GM12878 (cell line): ENCODE measurements around the gene CCL3. TPM values are rescaled to one million over a fixed set of nuclear protein-coding genes. Genes with fewer than 3 reads are reported as not detected.
A peak's percentile ranks its signal among the peaks of the same experiment; 100 is the strongest.
"Not testable (repeated sequence)": the region's sequence is repeated elsewhere in the genome, so short reads cannot be mapped to it uniquely, and the experiment has no call there.

ENCODE experiments used
- ATAC-seq: fragments of 200-7000 bp; cut with Tn5 transposase; 3 replicates; pipeline ENCODE4 v1.9.1; 2020; ENCODE audit warnings: mild to moderate bottlenecking, moderate library complexity
- BruUV-seq: library from RNA; stranded (reverse); fragments of 400-500 nt; replicated peaks from 2 replicates; lab custom pipeline; 2021; lab: Mats Ljungman, UMichigan
- CTCF ChIA-PET: fragments of 300-600 bp; sonication (Branson Sonifier 250); formaldehyde crosslinking; extraction: SDS; loops from one replicate; lab custom pipeline; 2021; ENCODE audit warnings: inconsistent platforms; lab: Yijun Ruan, JAX
- POLR2A ChIA-PET: fragments of 350-600 bp; formaldehyde crosslinking; extraction: SDS; loops from one replicate; lab custom pipeline; 2021; ENCODE audit warnings: inconsistent platforms; lab: Charles Lee
- RAD21 ChIA-PET: fragments of 300-600 bp; sonication (Branson Sonifier 250); formaldehyde crosslinking; loops from one replicate; lab custom pipeline; 2023; ENCODE audit warnings: antibody characterized with exemption; ENCODE audit not compliant: unreplicated experiment; lab: Charles Lee
- SMC1A ChIA-PET: fragments of 300-600 bp; sonication (Branson Sonifier 250); formaldehyde crosslinking; loops from one replicate; lab custom pipeline; 2023; ENCODE audit not compliant: unreplicated experiment, uncharacterized antibody; lab: Charles Lee
- DNase-seq: peaks from one replicate; pipeline ENCODE4 v3.0.0-alpha.2; 2011; ENCODE audit warnings: low read depth, low spot score
- FAIRE-seq: peaks from 3 replicates; lab custom pipeline; 2011; peaks lifted over from hg19 to GRCh38; lab: Jason Lieb, UNC
- H2AFZ ChIP-seq: 2 replicates; pipeline ENCODE4 v1.6.0; 2011; ENCODE audit warnings: low read depth, low read length, control low read depth; ENCODE audit not compliant: control insufficient read depth
- H3K27ac ChIP-seq: 2 replicates; pipeline ENCODE4 v1.5.1; 2011; ENCODE audit warnings: control low read depth; ENCODE audit not compliant: control insufficient read depth, insufficient read depth
- H3K27me3 ChIP-seq, 2 experiments: replicated peaks in 1 of 2; 2 replicates each; pipeline versions ENCODE4 v1.6.0 to v1.6.1; 2011; ENCODE audit warnings: low read length in 1 of 2; ENCODE audit not compliant: control insufficient read depth in 2 of 2, insufficient read depth in 2 of 2
- H3K36me3 ChIP-seq, 2 experiments: 2 replicates each; pipeline ENCODE4 v1.5.1; 2011; ENCODE audit warnings: low read length in 1 of 2; ENCODE audit not compliant: control insufficient read depth in 2 of 2, insufficient read depth in 2 of 2
- H3K4me1 ChIP-seq: 2 replicates; pipeline ENCODE4 v1.6.1; 2011; ENCODE audit warnings: mild to moderate bottlenecking, low read length, moderate library complexity, mixed read lengths; ENCODE audit not compliant: control insufficient read depth, insufficient read depth
- H3K4me2 ChIP-seq: 2 replicates; pipeline ENCODE4 v1.6.0; 2011; ENCODE audit warnings: control low read depth; ENCODE audit not compliant: control insufficient read depth, insufficient read depth
- H3K4me3 ChIP-seq: fragments of 200-600 bp; sonication (generic); 2 replicates; pipeline ENCODE4 v1.5.1; 2016
- H3K79me2 ChIP-seq: 2 replicates; pipeline ENCODE4 v1.6.0; 2011; ENCODE audit warnings: low read length; ENCODE audit not compliant: control insufficient read depth, insufficient read depth
- H3K9ac ChIP-seq: 2 replicates; pipeline ENCODE4 v1.8.0; 2011; ENCODE audit warnings: low read length, control low read depth, mixed read lengths; ENCODE audit not compliant: control insufficient read depth, insufficient read depth
- H3K9me3 ChIP-seq: replicated peaks from 3 replicates; pipeline ENCODE4 v1.5.1; 2011; ENCODE audit warnings: mild to moderate bottlenecking, low read length; ENCODE audit not compliant: control insufficient read depth, insufficient read depth
- H4K20me1 ChIP-seq: 2 replicates; pipeline ENCODE4 v1.6.0; 2011; ENCODE audit not compliant: control insufficient read depth, insufficient read depth
- ATF7 ChIP-seq: fragments of 450-650 bp; IDR thresholded peaks from 2 replicates; pipeline ENCODE4 v1.6.1; 2016; ENCODE audit warnings: low read depth, mild to moderate bottlenecking
- BHLHE40 ChIP-seq, 2 experiments: fragments of 450-650 bp in 1 of 2; IDR thresholded peaks; 2 replicates each; pipeline ENCODE4 v1.6.1; 2011 to 2017; ENCODE audit warnings: low read depth in 2 of 2, borderline replicate concordance in 1 of 2, improper control_type of control experiment in 1 of 2, low read length in 1 of 2, mild to moderate bottlenecking in 1 of 2
- CHD4 ChIP-seq: fragments of 200-600 bp; sonication (generic); IDR thresholded peaks from 2 replicates; pipeline ENCODE4 v1.6.1; 2016; ENCODE audit warnings: mild to moderate bottlenecking
- CREM ChIP-seq: IDR thresholded peaks from 2 replicates; pipeline ENCODE4 v1.6.1; 2014; ENCODE audit warnings: antibody characterized with exemption, low read depth
- IRF4 ChIP-seq: IDR thresholded peaks from 2 replicates; pipeline ENCODE4 v1.6.1; 2011; ENCODE audit warnings: low read depth, low read length
- MTA3 ChIP-seq: IDR thresholded peaks from 2 replicates; pipeline ENCODE4 v1.6.1; 2012; ENCODE audit warnings: low read length, inconsistent platforms, borderline replicate concordance
- NR2F1 ChIP-seq: fragments of 450-650 bp; conservative IDR thresholded peaks from 2 replicates; pipeline ENCODE4 v1.6.1; 2017; ENCODE audit warnings: mild to moderate bottlenecking
- RUNX3 ChIP-seq: IDR thresholded peaks from 2 replicates; pipeline ENCODE4 v1.6.1; 2012; ENCODE audit warnings: low read length, inconsistent platforms
- SPI1 ChIP-seq: IDR thresholded peaks from 2 replicates; pipeline ENCODE4 v1.6.1; 2011; ENCODE audit warnings: low read depth, mild to moderate bottlenecking, low read length, moderate library complexity, borderline replicate concordance; ENCODE audit not compliant: insufficient read depth
- SREBF2 ChIP-seq: IDR thresholded peaks from 2 replicates; pipeline ENCODE4 v1.6.1; 2012; ENCODE audit warnings: mild to moderate bottlenecking, low read length
- ZNF622 ChIP-seq: fragments of 450-650 bp; IDR thresholded peaks from 2 replicates; pipeline ENCODE4 v1.6.1; 2017; ENCODE audit warnings: mild to moderate bottlenecking, inconsistent platforms
- WGBS: methylation state at CpG from one replicate; pipeline ENCODE4 v1.1.6; 2016; ENCODE audit warnings: low lambda C conversion rate; ENCODE audit not compliant: insufficient replicate concordance, insufficient coverage; ENCODE audit errors: missing lambda C conversion rate; 5-methylcytosine and 5-hydroxymethylcytosine counted together
- in situ Hi-C: fragments of 300-500 bp; cut with MboI; formaldehyde crosslinking; loops from 9 replicates; pipeline ENCODE4 v1.14.3; 2018; ENCODE audit warnings: mixed read lengths
- intact Hi-C: fragments of 100-400 bp; cut with micrococcal nuclease; formaldehyde crosslinking; loops from one replicate; pipeline ENCODE4 v1.14.2; 2022; ENCODE audit not compliant: unreplicated experiment
- polyA plus RNA-seq, 11 experiments: library from polyadenylated mRNA; depleted of rRNA in 4 of 11; unstranded in 6 of 11; stranded (reverse) in 5 of 11; fragments of >200 nt; fragmentation: Nextera tagmentation in 4 of 11; fragmentation: Illumina TruSeq in 1 of 11; extraction: Ambion mirVana in 4 of 11; extraction: Trizol in 1 of 11; gene quantifications; 1 replicate in 1 of 11; 2 replicates in 10 of 11; pipeline versions ENCODE4 v1.2.1 to v1.2.3, GENCODE V29; 2011 to 2016; ENCODE audit warnings: inconsistent platforms in 2 of 11, missing spikeins in 2 of 11, low read depth in 1 of 11
- total RNA-seq, 4 experiments: library from RNA; depleted of rRNA in 3 of 4; stranded (reverse); fragments of >200 nt in 3 of 4; fragmentation: Illumina TruSeq in 1 of 4; extraction: Trizol in 1 of 4; gene quantifications; 2 replicates each; pipeline versions ENCODE4 v1.2.1 to v1.2.3, GENCODE V29; 2013 to 2021
- TF ChIP-seq, protein P1 (sequence below): fragments of 450-650 bp; conservative IDR thresholded peaks from 2 replicates; pipeline ENCODE4 v1.6.1; 2017; ENCODE audit warnings: mild to moderate bottlenecking, moderate library complexity

The CCL3 gene
- total and polyA plus RNA-seq, 10 of the 15 experiments (the other 5 are each of a cell fraction or from before 2014, with no cell fraction given): 96.5 to 1,488 (median 199) TPM

DNA sequence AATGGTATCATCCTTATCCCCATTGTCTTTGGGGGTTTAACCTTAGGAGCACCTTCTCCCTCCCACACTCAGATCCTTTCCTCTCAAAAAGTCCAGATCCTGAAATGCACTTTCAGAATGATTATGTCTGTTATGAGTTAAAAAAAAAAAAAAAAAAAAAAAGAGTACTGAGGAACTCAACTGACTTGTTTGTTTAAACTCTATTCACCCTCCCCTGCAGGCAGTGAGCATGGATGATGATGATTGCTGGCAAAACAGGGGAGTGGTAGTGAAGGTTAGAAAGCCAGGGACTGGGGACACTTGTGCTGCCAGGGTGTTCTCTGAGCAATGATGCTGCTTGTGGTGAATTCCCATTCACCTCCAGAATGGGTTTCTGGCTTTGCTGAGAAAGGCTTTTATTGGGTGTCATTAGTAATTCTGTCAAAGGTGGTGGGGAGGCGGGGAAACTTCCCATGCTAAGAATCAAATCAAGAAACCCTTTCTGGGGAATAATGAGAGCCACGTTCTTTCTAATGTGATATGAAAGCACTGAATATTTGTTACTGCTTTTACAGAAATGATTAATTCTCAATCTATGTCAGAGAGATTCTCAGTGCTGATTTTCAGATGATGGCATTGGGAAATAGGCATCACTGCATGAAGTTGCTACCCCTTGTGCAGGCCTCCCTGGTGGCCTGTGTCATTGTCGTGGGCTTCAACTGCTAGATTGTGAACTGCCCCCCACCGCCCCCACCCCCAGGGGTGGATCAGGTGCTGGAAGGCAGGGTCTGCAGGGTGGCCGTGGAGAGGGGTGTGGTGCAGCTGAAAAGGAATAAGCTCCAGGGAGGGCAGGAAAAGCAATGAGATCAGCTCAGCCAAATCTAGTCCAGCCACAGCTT lies 27.8 kb upstream of the CCL3 start (continued):
- TF ChIP-seq RUNX3 (peak; percentile 49; the same call in 1 of the 2 replicates), SPI1 (peak; percentile 2; the same call in 1 of the 2 replicates), ZNF622 (no peak), MTA3 (peak; percentile 48; the same call in 1 of the 2 replicates), CHD4 (no peak), NR2F1 (peak; percentile 39), SREBF2 (no peak), BHLHE40 (IDR thresholded peaks at IDR 0.05; ENCODE audit: borderline replicate concordance in 1 of 2, low read depth in 2 of 2, low read length in 1 of 2) (peak in 1 of 2 experiments; percentile 62; a peak in 2 of 4 replicates), IRF4 (peak; percentile 6), CREM (0 out of 2 replicates have a peak, but pooled peaks have one; percentile 15)
- TF ChIP-seq, protein P1, sequence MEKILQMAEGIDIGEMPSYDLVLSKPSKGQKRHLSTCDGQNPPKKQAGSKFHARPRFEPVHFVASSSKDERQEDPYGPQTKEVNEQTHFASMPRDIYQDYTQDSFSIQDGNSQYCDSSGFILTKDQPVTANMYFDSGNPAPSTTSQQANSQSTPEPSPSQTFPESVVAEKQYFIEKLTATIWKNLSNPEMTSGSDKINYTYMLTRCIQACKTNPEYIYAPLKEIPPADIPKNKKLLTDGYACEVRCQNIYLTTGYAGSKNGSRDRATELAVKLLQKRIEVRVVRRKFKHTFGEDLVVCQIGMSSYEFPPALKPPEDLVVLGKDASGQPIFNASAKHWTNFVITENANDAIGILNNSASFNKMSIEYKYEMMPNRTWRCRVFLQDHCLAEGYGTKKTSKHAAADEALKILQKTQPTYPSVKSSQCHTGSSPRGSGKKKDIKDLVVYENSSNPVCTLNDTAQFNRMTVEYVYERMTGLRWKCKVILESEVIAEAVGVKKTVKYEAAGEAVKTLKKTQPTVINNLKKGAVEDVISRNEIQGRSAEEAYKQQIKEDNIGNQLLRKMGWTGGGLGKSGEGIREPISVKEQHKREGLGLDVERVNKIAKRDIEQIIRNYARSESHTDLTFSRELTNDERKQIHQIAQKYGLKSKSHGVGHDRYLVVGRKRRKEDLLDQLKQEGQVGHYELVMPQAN: no peak

DNA sequence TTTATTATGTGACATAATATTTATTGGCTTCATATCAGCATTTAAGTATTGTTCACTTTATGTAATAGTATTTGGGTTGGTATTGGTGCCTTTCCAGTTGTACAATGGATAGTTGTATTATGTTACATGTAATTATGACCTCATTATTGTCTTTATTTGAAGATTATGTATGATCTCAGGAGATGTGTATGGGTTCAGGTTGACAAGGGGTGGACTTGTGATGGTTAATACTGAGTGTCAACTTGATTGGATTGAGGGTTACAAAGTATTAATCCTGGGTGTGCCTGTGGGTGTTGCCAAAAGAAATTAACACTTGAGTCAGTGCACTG lies 25.7 kb upstream of the CCL3 start:
- intact Hi-C loops, CTCF ChIA-PET, SMC1A ChIA-PET, H3K27me3 ChIP-seq, POLR2A ChIA-PET, ATAC-seq, DNase-seq, FAIRE-seq, H3K36me3 ChIP-seq, H3K27ac ChIP-seq, in situ Hi-C loops, BruUV-seq, H4K20me1 ChIP-seq, H3K9ac ChIP-seq, H3K4me3 ChIP-seq, H2AFZ ChIP-seq, H3K4me2 ChIP-seq, H3K9me3 ChIP-seq, H3K79me2 ChIP-seq: not testable (repeated sequence)
- peak; percentile 33; the same call in 1 of the 2 replicates for TF ChIP-seq ATF7
- peaks cover 18% of the 10 kb centered on the region for H3K4me1 ChIP-seq
- RAD21 ChIA-PET: interaction anchor here (1.9 kb wide), 1 partner anchor 17 kb away, joined by 4 read pairs; no protein-coding TSS in a partner anchor

DNA sequence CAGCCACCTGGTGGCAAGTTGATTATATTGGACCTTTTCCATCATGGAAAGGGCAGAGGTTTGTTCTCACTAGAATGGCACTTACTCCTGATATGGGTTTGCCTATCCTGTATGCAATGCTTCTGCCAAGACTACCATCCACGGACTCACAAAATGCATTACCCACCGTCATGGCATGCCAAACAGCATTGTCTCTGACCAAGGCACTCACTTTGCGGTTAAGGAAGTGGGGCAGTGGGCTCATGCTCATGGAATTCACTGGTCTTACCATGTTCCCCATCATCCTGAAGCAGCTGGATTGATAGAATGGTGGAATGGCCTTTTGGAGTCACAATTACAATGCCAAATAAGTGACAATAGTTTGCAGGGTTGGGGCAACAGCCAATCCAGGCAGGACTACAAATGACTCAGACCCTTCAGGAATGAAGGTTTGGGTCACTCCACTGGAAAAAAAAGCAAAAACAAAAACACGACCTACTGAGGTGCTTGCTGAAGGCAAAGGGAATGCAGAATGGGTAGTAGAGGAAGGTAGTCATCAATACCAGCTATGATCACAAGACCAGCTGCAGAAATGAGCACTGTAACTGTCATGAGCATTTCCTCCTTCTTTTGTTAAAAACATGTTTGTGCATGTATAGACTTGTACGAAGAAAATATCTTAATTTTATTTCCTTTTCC lies 25.2 kb upstream of the CCL3 start:
- DNase-seq, RAD21 ChIA-PET, intact Hi-C loops, H4K20me1 ChIP-seq, in situ Hi-C loops, H3K4me3 ChIP-seq, ATAC-seq, CTCF ChIA-PET, H3K79me2 ChIP-seq, H3K4me2 ChIP-seq, POLR2A ChIA-PET, H3K27ac ChIP-seq, SMC1A ChIA-PET, FAIRE-seq, H3K27me3 ChIP-seq, H3K36me3 ChIP-seq, H3K9ac ChIP-seq, H2AFZ ChIP-seq, H3K9me3 ChIP-seq, BruUV-seq: not testable (repeated sequence)
- H3K4me1 ChIP-seq: peaks cover 18% of the 10 kb centered on the region
- 48% methylated on average over 5 of the region's 5 CpGs for WGBS
